Measurements from ENCODE around the gene NRAP. TPM values are rescaled to one million over a fixed set of nuclear protein-coding genes. Genes with fewer than 3 reads are reported as not detected.

Gene NRAP
- total RNA-seq, 1 experiment from 2014 or later = not detected

- no peak for TF ChIP-seq CTCF (IDR thresholded peaks at IDR 0.05)
- no peak for TF ChIP-seq TCF7L2 (IDR thresholded peaks at IDR 0.05; ENCODE audit: low read depth, low read length)
- TF ChIP-seq SIN3A (IDR thresholded peaks at IDR 0.05; ENCODE audit: borderline replicate concordance, insufficient read depth, low read depth, low read length) = no peak
- no peak for TF ChIP-seq REST (IDR thresholded peaks at IDR 0.05; ENCODE audit: insufficient read depth in 1 of 2, low read depth in 2 of 2, low read length in 1 of 2)
- no peak for TF ChIP-seq POLR2AphosphoS5 (IDR thresholded peaks at IDR 0.05; ENCODE audit: low read depth, low read length)
- intact Hi-C loops (cut with micrococcal nuclease; ENCODE audit: unreplicated experiment) (no loop called here), in situ Hi-C loops (cut with HindIII; ENCODE audit: low pct_unique_long_range_greater_than_20kb, low sequenced_read_pairs) (no loop called here)
- BruUV-seq (replicated peaks) = no TSS peak
- DNase-seq (ENCODE audit: low read depth, low spot score) (no peak), ATAC-seq (no peak)
- CTCF ChIA-PET = no interaction called here
- no peaks in the 10 kb centered on the region for H3K9me3 ChIP-seq (ENCODE audit: control insufficient read depth, insufficient read depth, low read depth, low read length)
- no peak overlapping the region for H3K4me3 ChIP-seq (ENCODE audit: low read depth in 2 of 2, low read length in 2 of 2)
- H3K36me3 ChIP-seq (ENCODE audit: control insufficient read depth, insufficient read depth, low read length) = no peaks in the 10 kb centered on the region
- POLR2A ChIA-PET = interaction anchor here (0.6 kb wide), 1 partner anchor 282 kb away, joined by 5 read pairs; no protein-coding TSS in a partner anchor
- no peak overlapping the region for H3K27ac ChIP-seq (ENCODE audit: low read length)
- H3K4me1 ChIP-seq (ENCODE audit: control insufficient read depth, insufficient read depth, low read length) = no peaks in the 10 kb centered on the region
- no peaks in the 10 kb centered on the region for H3K27me3 ChIP-seq (ENCODE audit: control insufficient read depth, insufficient read depth, low read length)
Measured at GRCh38 chr10:113711142-113711541, 47.3 kb upstream of the NRAP start.

- ChIA-PET POLR2A (no interaction called here), CTCF (no interaction called here)
- intact Hi-C loops (cut with micrococcal nuclease; ENCODE audit: unreplicated experiment) (loop anchor here (10.0 kb wide), 1 partner anchor 135 kb away; no protein-coding TSS in a partner anchor), in situ Hi-C loops (cut with HindIII; ENCODE audit: low pct_unique_long_range_greater_than_20kb, low sequenced_read_pairs) (no loop called here)
- BruUV-seq (replicated peaks) = no TSS peak
- ATAC-seq (0 out of 2 replicates have a peak, but pooled peaks have one; percentile 7), DNase-seq (ENCODE audit: low read depth, low spot score) (no peak)
- no peaks in the 10 kb centered on the region for H3K27me3 ChIP-seq (ENCODE audit: control insufficient read depth, insufficient read depth, low read length)
- no peaks in the 10 kb centered on the region for H3K36me3 ChIP-seq (ENCODE audit: control insufficient read depth, insufficient read depth, low read length)
- no peak for TF ChIP-seq SIN3A (IDR thresholded peaks at IDR 0.05; ENCODE audit: borderline replicate concordance, insufficient read depth, low read depth, low read length)
- H3K9me3 ChIP-seq (ENCODE audit: control insufficient read depth, insufficient read depth, low read depth, low read length) = no peaks in the 10 kb centered on the region
- no peak overlapping the region for H3K27ac ChIP-seq (ENCODE audit: low read length)
- H3K4me1 ChIP-seq (ENCODE audit: control insufficient read depth, insufficient read depth, low read length) = no peaks in the 10 kb centered on the region
- H3K4me3 ChIP-seq (ENCODE audit: low read depth in 2 of 2, low read length in 2 of 2) = no peak overlapping the region
Measured at GRCh38 chr10:113709221-113709838, 45.5 kb upstream of the NRAP start.

- Histone ChIP-seq H3K27me3 (ENCODE audit: control insufficient read depth, insufficient read depth, low read length) (no peaks in the 10 kb centered on the region), H3K9me3 (ENCODE audit: control insufficient read depth, insufficient read depth, low read depth, low read length) (no peaks in the 10 kb centered on the region), H3K4me1 (ENCODE audit: control insufficient read depth, insufficient read depth, low read length) (no peaks in the 10 kb centered on the region), H3K36me3 (ENCODE audit: control insufficient read depth, insufficient read depth, low read length) (no peaks in the 10 kb centered on the region), H3K4me3 (ENCODE audit: low read depth in 2 of 2, low read length in 2 of 2) (no peak overlapping the region), H3K27ac (ENCODE audit: low read length) (no peak overlapping the region)
- in situ Hi-C loops (cut with HindIII; ENCODE audit: low pct_unique_long_range_greater_than_20kb, low sequenced_read_pairs) (no loop called here), intact Hi-C loops (cut with micrococcal nuclease; ENCODE audit: unreplicated experiment) (loop anchor here (10.0 kb wide), 1 partner anchor 136 kb away; no protein-coding TSS in a partner anchor)
- DNase-seq (ENCODE audit: low read depth, low spot score) = no peak
- no TSS peak for BruUV-seq (replicated peaks)
- ATAC-seq = no peak
- CTCF ChIA-PET = no interaction called here
- POLR2A ChIA-PET = no interaction called here
- TF ChIP-seq CTCF (IDR thresholded peaks at IDR 0.05) (no peak), SIN3A (IDR thresholded peaks at IDR 0.05; ENCODE audit: borderline replicate concordance, insufficient read depth, low read depth, low read length) (no peak), TCF7L2 (IDR thresholded peaks at IDR 0.05; ENCODE audit: low read depth, low read length) (no peak), REST (IDR thresholded peaks at IDR 0.05; ENCODE audit: insufficient read depth in 1 of 2, low read depth in 2 of 2, low read length in 1 of 2) (no peak), POLR2AphosphoS5 (IDR thresholded peaks at IDR 0.05; ENCODE audit: low read depth, low read length) (no peak)
Measured at GRCh38 chr10:113708640-113709039, 44.8 kb upstream of the NRAP start.

Measured in Panc1 (cell line).